Activated naive CD8-positive, alpha-beta T cell treated with anti-CD3 and anti-CD28 coated beads, Interleukin-2, amount 50 U/mL, for 24 hours (primary cell): Measurements from ENCODE around the gene RAD51B.

Source experiments
- ATAC-seq: fragments of 150-1000 bp; cut with Tn5 transposase; one replicate; pipeline ENCODE4 v1.10.0; 2021
- DNase-seq: peaks from one replicate; pipeline ENCODE4 v3.0.0; 2021
- H3K27ac Mint-ChIP-seq: one replicate; pipeline ENCODE4 v1.8.0; 2021; ENCODE audit warnings: mild to moderate bottlenecking, mixed read lengths
- H3K27me3 Mint-ChIP-seq: one replicate; pipeline ENCODE4 v1.8.0; 2021; ENCODE audit warnings: mixed read lengths
- H3K36me3 Mint-ChIP-seq: one replicate; pipeline ENCODE4 v1.8.0; 2021; ENCODE audit warnings: low read depth, mixed read lengths
- H3K4me1 Mint-ChIP-seq: one replicate; pipeline ENCODE4 v1.8.0; 2021; ENCODE audit warnings: mixed read lengths
- H3K4me3 Mint-ChIP-seq: one replicate; pipeline ENCODE4 v1.8.0; 2021; ENCODE audit warnings: mild to moderate bottlenecking, moderate library complexity, mixed read lengths
- H3K9me3 Mint-ChIP-seq: one replicate; pipeline ENCODE4 v1.8.0; 2021; ENCODE audit warnings: mixed read lengths

Gene RAD51B

DNA sequence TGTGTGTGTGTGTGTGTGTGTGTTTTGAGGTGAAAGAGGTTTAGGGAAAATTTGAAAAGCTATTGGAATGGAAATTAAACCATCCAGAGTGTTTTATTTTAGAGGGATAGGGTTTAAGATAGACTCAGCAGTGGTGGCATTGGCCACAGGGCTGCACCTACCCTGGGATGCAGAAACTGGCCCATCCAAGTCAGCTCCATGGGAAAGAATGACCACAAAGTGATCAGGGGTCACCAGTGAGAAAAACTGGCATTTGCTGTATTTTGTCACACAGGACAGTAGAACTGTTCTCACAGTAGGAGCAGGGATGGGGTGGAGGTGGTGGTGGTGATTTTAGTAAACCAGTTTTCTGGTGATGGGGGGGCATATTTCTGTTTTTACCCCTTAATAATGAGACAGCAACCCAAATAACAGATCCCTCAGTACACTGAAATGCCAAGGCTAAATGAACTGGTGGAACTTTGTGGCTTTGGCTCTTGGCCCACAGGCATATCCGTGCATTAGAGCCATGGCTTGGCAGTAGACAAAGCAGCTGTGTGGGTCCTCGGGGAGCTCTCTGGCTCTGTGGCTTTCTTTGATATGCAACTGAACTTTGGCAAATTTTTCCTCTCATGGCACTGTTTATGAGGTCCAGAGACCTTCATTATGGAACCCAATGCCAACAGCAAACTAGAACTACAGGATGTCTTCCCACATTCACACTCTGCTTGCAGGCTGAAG, 625.0 kb downstream of the RAD51B start:
- H3K4me1 Mint-ChIP-seq, result peaks cover 9% of the 10 kb centered on the region
- ATAC-seq (no peak), DNase-seq (no peak)
- no peak overlapping the region for H3K4me3 Mint-ChIP-seq
- no peak overlapping the region for H3K27ac Mint-ChIP-seq
- H3K9me3 Mint-ChIP-seq, result no peaks in the 10 kb centered on the region
- H3K27me3 Mint-ChIP-seq, result no peaks in the 10 kb centered on the region
- H3K36me3 Mint-ChIP-seq, result no peaks in the 10 kb centered on the region

DNA sequence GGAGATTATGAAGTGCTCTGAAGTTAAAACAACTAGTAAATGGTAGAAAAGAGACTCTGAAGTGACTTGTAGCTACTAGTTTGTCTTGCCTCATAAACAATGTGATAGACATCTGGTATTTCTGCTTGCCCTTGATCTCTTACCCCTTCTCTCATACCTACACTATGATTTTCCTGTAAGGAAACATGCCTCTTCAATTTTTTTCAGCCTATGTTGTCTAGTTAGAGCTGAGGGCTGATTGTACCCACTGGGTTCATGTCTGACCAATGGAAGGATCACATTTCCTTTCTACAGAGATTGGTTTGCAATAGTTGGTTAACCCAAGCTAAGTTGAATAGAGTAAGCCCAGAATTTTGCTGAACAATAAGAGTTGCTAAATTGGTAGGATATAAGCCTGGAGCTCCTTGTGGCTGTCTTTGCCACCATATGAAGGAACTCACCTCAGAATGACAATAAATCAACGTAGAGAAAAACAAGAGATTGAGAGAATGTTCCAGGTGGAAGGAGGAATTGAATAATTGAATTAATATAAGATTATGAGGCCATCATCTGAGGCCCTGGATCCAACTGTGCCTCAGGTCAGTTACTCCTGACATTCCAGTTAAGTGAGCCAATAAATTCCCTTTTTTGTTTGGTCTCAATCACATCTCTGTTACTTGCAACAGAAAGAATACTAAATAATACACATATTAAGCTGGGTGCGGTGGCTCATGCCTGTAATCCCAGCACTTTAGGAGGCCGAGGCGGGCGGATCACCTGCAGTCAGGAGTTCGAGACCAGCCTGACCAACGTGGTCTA, 626.9 kb downstream of the RAD51B start:
- Mint-ChIP-seq H3K9me3 (no peaks in the 10 kb centered on the region), H3K27ac (no peak overlapping the region), H3K4me3 (no peak overlapping the region), H3K27me3 (no peaks in the 10 kb centered on the region), H3K36me3 (no peaks in the 10 kb centered on the region), H3K4me1 (peaks cover 8% of the 10 kb centered on the region)
- ATAC-seq (no peak), DNase-seq (no peak)

DNA sequence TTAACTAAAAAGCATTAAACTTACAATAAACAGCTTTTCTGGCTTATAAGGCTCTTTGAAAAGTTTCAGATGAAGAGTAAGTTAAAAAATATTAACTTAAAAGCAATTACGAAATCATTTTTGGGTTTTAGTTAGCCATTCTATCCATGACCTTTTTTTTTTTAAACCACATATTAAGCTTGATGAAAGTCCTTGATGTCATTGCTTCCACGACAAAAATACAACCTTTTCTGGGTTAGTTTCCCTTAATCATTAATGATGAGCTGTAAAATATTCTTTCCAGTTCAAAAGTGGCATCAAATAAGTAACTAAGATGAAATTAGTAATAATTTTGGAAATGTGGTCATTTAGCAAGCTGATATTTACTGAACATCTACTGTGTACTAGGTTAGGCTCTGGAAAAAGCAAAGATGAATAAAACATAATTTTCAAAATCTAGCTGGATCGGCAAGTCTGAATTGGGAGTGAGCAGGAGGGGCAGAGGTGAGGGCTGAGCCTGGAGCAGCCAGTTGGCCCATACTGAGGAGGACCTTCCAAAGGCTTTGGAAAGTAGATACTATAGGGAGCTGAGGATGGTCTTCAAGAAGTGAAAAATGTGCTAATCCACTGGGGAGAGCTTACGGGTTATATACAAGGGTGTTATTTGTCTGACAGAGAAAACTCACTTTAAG, 628.1 kb downstream of the RAD51B start:
- no peaks in the 10 kb centered on the region for H3K36me3 Mint-ChIP-seq
- H3K27me3 Mint-ChIP-seq, result no peaks in the 10 kb centered on the region
- H3K27ac Mint-ChIP-seq, result no peak overlapping the region
- ATAC-seq (no peak), DNase-seq (no peak)
- H3K4me1 Mint-ChIP-seq, result peaks cover 6% of the 10 kb centered on the region
- H3K9me3 Mint-ChIP-seq, result no peaks in the 10 kb centered on the region
- H3K4me3 Mint-ChIP-seq, result no peak overlapping the region

DNA sequence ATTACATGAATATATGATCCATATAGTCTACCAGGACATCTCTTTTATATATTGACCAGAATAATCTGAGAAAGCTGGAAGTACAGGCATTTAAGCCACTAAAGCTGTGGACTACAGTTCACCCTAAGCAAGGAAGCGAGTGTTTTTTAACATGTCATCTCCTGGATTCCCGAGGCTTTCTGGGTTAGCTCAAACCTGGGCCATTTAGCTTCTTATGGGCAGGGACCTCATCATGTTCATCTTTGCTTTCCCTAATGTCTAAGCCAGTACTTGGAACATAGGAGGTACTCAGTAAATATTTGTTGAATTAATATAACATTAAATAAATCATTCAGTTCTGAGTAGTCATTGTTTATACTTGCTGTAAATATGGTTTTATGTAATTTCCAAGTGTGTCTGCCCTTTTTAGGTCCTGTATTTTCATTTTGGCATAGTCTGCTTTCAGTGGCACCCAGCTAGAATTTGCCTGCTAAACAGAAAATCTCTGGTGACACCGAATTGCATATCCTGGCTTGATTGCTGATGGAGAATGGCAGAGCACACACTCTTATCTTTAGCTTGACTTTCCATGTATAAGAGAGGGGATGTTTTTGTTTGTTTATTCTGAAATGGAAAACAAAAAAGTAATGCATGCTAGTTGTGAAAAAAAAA, 628.8 kb downstream of the RAD51B start:
- peaks cover 3% of the 10 kb centered on the region for H3K36me3 Mint-ChIP-seq
- no peak for ATAC-seq
- H3K4me3 Mint-ChIP-seq, result no peak overlapping the region
- DNase-seq, result no peak
- H3K27me3 Mint-ChIP-seq, result no peaks in the 10 kb centered on the region
- H3K4me1 Mint-ChIP-seq, result peaks cover 6% of the 10 kb centered on the region
- peaks cover 4% of the 10 kb centered on the region for H3K9me3 Mint-ChIP-seq
- H3K27ac Mint-ChIP-seq, result no peak overlapping the region

DNA sequence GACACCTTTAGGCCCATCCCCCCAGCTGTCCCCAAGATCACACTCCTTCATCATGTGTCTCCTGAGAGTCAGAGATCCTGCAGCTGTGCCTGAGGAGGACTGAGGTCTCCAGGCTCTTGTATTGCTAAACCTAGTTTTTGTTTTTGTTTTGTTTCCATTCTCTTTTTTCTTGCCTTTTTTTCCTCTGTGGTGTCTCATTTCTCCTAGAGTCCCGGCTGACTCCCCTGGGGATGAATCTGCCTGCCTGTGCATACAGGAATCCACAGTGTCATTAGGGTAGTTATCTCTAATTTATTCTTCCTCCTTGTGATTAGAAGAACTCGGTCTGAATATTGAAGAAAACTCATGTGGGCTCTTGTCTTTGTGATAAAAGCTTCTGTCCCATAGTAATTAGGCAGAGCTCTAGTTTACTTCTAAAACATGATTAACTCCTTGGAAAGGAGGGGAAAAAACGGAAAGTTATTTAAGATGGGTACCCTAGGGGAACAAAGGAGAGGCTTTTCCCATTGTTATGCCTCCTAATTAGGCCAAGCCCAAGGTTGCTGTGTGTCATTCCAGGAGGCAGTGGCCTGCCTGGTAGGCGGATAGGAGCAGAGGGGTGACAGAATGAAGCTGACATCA, 630.1 kb downstream of the RAD51B start:
- peaks cover 9% of the 10 kb centered on the region for H3K9me3 Mint-ChIP-seq
- no peak for ATAC-seq

DNA sequence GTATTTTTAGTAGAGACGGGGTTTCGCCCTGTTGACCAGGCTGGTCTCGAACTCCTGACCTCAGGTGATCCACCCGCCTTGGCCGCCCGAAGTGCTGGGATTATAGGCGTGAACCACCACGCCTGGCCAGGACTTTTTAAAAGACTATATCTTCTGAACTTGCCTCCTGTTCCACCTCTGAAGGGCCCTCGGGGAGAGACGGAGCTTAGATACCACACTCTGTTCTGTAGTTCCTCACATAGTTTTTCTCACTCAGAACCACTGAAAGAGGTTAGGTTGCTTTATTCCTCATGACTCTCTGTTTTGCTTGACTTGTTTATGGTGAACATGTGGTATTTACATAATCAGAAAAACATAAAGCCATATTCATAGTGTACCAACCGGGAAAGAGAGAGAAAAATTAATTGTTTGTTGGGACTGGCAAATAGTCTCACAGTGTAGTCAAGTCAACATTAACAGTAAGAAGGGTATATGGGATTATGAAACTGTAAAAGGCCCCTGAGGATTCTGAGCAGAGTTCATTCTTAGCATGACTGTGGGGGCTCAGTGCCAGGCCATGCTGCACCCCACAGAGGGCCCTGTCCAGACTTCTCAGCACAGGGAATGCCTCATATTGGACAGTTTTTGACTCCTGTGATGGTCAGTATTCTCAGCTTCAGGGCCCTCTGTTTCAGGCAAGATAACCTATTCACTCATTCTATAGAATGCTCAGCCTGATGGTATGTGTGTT, 631.0 kb downstream of the RAD51B start:
- no peak overlapping the region for H3K27ac Mint-ChIP-seq
- ATAC-seq, result no peak
- DNase-seq, result no peak
- peaks cover 11% of the 10 kb centered on the region for H3K36me3 Mint-ChIP-seq
- peaks cover 6% of the 10 kb centered on the region for H3K4me1 Mint-ChIP-seq
- H3K9me3 Mint-ChIP-seq, result peaks cover 9% of the 10 kb centered on the region
- H3K27me3 Mint-ChIP-seq, result no peaks in the 10 kb centered on the region
- no peak overlapping the region for H3K4me3 Mint-ChIP-seq

More for the DNA sequence above, 630.1 kb downstream of the RAD51B start:
- no peak for DNase-seq
- Mint-ChIP-seq H3K27me3 (no peaks in the 10 kb centered on the region), H3K4me3 (no peak overlapping the region), H3K36me3 (peaks cover 5% of the 10 kb centered on the region), H3K4me1 (peaks cover 6% of the 10 kb centered on the region), H3K27ac (no peak overlapping the region)

DNA sequence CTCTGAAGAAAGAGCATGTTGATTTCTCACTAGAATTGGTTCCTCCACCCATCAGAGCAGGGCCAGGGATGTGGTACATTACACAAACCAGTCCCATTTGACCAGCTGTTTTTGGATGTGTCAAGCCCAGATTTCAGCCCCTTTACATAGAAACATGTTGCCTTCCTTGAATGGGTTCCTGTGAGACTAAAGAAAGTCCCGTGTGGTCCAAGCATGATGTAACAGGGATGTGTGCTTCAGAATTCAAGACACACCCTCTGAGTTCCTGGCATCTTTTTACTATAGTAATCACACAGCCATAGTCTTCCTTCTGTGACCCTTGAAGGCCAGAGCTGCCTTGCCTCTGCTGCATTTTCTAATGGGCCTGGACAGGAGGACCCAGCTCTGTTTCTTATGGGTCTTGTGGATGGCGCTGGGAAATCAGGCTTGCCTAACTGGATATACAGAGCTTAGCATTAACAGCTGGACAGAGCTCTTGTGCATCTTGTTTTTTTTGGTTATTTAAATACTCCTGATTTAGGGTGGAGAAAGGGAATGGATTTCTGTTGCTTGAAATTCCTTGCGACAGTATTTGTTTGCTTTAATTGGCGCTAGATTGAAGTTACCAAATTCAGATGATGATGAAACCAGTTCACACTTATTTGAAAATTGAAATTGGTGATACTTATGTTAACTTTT, 632.3 kb downstream of the RAD51B start:
- Mint-ChIP-seq H3K4me1 (peaks cover 6% of the 10 kb centered on the region), H3K36me3 (peaks cover 11% of the 10 kb centered on the region), H3K9me3 (peaks cover 14% of the 10 kb centered on the region), H3K4me3 (no peak overlapping the region), H3K27ac (no peak overlapping the region), H3K27me3 (no peaks in the 10 kb centered on the region)
- ATAC-seq (no peak), DNase-seq (no peak)

DNA sequence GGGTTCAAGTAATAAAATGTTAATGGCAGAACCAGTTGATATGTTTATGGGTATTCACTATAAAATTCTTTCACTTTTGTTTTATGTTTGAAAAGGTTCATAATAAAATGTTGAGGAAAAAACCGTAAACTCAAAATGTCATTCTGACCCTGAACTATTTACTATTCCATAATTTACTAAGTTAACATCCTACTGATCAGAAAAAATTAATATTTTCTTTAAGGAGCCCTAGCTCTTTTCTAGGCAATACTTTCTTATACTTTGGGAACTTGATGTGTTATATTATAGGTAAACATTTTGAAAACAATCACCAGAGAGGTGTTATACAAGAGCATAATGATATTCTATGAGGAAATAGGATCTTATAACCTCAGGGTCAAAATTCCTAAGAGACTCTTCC, 638.7 kb downstream of the RAD51B start:
- ATAC-seq (no peak), DNase-seq (no peak)
- H3K27me3 Mint-ChIP-seq, result no peaks in the 10 kb centered on the region
- peaks cover 12% of the 10 kb centered on the region for H3K9me3 Mint-ChIP-seq
- H3K4me3 Mint-ChIP-seq, result no peak overlapping the region
- peaks cover 9% of the 10 kb centered on the region for H3K36me3 Mint-ChIP-seq
- no peaks in the 10 kb centered on the region for H3K4me1 Mint-ChIP-seq
- H3K27ac Mint-ChIP-seq, result no peak overlapping the region

DNA sequence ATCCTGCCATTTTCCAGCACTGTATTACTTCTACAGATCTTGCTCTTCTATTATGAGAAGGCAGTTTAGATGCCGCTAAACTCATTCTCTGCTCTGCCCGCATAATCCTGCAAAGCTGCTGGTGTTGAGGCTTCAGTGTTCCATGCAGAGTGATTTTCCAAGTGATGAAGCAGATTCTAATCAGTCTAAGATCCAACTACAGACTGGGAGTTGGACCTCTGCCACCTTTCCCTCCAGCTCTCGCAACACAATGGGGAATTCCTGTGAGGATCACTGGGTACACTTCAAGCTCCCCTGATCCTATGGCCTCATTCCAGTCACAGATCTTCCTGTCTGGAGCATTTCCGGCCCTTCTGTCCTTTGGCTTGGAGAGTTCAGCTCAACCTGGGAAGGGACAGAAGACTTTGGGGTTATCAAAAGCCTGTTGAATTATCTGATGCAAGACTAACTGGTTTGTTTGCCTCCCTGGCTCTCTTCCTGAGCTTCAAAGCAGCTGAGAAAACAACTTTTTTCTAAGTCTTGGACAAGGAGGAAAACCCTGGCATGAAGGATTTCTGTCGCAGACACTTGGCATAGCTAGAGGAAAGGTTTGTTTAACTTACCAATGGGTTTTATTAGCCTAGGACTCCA, 639.4 kb downstream of the RAD51B start:
- Mint-ChIP-seq H3K36me3 (peaks cover 8% of the 10 kb centered on the region), H3K4me3 (no peak overlapping the region), H3K4me1 (peaks cover 4% of the 10 kb centered on the region), H3K27ac (no peak overlapping the region), H3K9me3 (peaks cover 7% of the 10 kb centered on the region), H3K27me3 (no peaks in the 10 kb centered on the region)
- no peak for DNase-seq
- ATAC-seq, result no peak

DNA sequence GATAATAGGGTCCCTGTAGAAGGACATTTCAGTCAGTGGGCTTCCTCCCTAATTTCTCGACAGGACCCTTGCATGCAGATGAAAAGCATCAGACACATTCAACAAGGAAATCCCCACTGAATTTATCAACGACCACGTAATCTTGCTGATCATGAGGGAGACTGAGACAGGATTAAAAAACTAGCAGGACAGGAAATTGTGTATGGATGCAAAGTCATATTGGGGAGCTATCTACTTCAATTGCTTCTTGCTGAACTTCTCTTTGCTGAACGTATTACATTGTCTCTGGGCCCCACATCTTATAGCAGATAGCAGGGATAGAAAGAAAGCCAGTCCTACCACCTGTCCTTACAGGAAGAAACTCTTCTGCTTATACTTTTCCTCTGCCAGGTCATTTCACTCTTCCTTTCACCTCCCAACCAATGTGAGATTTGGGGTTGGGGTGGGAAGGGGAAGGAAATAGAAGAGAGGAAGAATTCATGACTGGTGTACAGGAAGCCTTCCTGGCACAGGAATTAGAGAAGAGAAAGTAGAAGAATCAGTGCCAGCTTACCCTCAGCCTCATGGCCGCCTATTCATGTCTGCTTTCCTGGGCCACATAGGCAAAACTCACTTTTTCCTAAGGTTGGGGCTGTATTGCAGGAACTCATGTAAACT, 640.0 kb downstream of the RAD51B start:
- H3K27ac Mint-ChIP-seq, result no peak overlapping the region
- peaks cover 7% of the 10 kb centered on the region for H3K36me3 Mint-ChIP-seq
- peaks cover 8% of the 10 kb centered on the region for H3K4me1 Mint-ChIP-seq
- DNase-seq (no peak), ATAC-seq (no peak)
- peaks cover 5% of the 10 kb centered on the region for H3K9me3 Mint-ChIP-seq
- no peak overlapping the region for H3K4me3 Mint-ChIP-seq
- no peaks in the 10 kb centered on the region for H3K27me3 Mint-ChIP-seq

DNA sequence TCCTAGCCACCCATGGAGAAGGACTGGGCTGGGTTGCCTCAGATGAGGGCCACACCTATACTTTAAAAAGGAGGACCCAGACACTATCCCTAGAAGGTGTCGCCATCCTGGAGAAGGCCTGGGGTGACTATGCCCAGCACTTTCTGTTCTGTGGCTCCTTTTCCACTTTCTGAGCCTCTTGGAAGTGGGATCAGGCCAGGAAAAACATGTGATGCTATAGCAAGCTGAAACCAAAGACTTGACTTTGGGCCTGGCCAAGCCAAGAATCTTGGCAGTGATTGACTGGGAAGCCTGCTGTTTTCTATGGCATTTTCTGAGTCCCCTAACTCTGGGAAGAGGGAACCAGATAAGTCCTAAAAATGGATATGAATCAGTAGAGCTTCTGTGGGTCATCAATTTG, 641.0 kb downstream of the RAD51B start:
- H3K4me3 Mint-ChIP-seq, result no peak overlapping the region
- ATAC-seq, result no peak

DNA sequence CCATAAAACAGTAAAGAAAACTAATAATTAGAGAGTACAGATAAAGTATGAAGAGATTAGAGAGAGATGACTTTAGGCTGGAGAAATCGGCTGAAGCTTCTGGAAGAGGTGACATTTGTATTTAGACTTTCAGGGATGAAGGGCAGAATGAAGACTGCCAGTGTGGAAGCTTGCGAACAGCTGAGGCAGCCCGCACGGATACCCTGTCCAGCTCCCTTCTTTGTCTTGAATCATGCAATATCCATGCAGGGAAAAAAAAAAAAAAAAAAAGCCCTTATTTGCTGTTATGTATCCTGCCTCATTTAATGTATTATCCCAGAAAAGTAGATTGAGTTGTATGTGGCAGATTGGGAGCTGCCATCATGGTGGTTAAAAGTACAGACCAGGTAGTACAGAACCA, 641.5 kb downstream of the RAD51B start:
- Mint-ChIP-seq H3K27ac (no peak overlapping the region), H3K27me3 (no peaks in the 10 kb centered on the region), H3K36me3 (no peaks in the 10 kb centered on the region), H3K9me3 (peaks cover under 1% of the 10 kb centered on the region), H3K4me3 (no peak overlapping the region), H3K4me1 (peaks cover 8% of the 10 kb centered on the region)
- ATAC-seq (no peak), DNase-seq (no peak)

More for the DNA sequence above, 641.0 kb downstream of the RAD51B start:
- DNase-seq, result no peak
- Mint-ChIP-seq H3K4me1 (peaks cover 8% of the 10 kb centered on the region), H3K9me3 (peaks cover 5% of the 10 kb centered on the region), H3K27me3 (no peaks in the 10 kb centered on the region), H3K27ac (no peak overlapping the region), H3K36me3 (no peaks in the 10 kb centered on the region)
